ENCODE results near the gene ELOVL1. TPM values are rescaled to one million over a fixed set of nuclear protein-coding genes. Genes with fewer than 3 reads are reported as not detected.
A peak's percentile ranks its signal among the peaks of the same experiment; 100 is the strongest.

The ELOVL1 gene
- total and polyA plus RNA-seq, 10 of the 15 experiments (the other 5 are each of a cell fraction or from before 2014, with no cell fraction given): 58.5 to 139 (median 89.8) TPM

GRCh38 chr1:43358746-43359693 lies 8.8 kb downstream of the ELOVL1 start, which contains the start of gene CDC20 (continued):
- TF ChIP-seq NR2C1 (IDR thresholded peaks at IDR 0.05): no peak
- no peak for TF ChIP-seq IKZF2 (IDR thresholded peaks at IDR 0.05)
- TF ChIP-seq IKZF1 (conservative IDR thresholded peaks at IDR 0.05): no peak
- no peak for TF ChIP-seq SIX5 (IDR thresholded peaks at IDR 0.05; ENCODE audit: low read depth, low read length, severe bottlenecking)
- TF ChIP-seq BCLAF1 (IDR thresholded peaks at IDR 0.05): no peak
- TF ChIP-seq FOXK2 (IDR thresholded peaks at IDR 0.05): no peak
- TF ChIP-seq ELK1 (IDR thresholded peaks at IDR 0.05; ENCODE audit: low read depth, low read length): no peak
- no peak for TF ChIP-seq CEBPB (IDR thresholded peaks at IDR 0.05; ENCODE audit: borderline replicate concordance in 1 of 2, low read depth in 2 of 2, low read length in 2 of 2)
- no peak for TF ChIP-seq JUND (IDR thresholded peaks at IDR 0.05; ENCODE audit: low read depth, low read length)
- no peak for TF ChIP-seq HDAC6 (IDR thresholded peaks at IDR 0.05; ENCODE audit: unreplicated experiment)
- no peak for TF ChIP-seq SMARCA5 (IDR thresholded peaks at IDR 0.05)
- peak; percentile 58; the same call in 1 of the 2 replicates for TF ChIP-seq POLR2AphosphoS5 (IDR thresholded peaks at IDR 0.05; ENCODE audit: low read length)
- TF ChIP-seq SREBF1 (IDR thresholded peaks at IDR 0.05; ENCODE audit: low read length): no peak
- TF ChIP-seq TCF12 (IDR thresholded peaks at IDR 0.05; ENCODE audit: low read depth, low read length): no peak
- TF ChIP-seq USF1 (IDR thresholded peaks at IDR 0.05; ENCODE audit: borderline replicate concordance, extremely low read length, insufficient read depth, low read depth, low read length): no peak
- TF ChIP-seq BHLHE40 (IDR thresholded peaks at IDR 0.05; ENCODE audit: borderline replicate concordance in 1 of 2, low read depth in 2 of 2, low read length in 1 of 2): no peak
- TF ChIP-seq BMI1 (IDR thresholded peaks at IDR 0.05; ENCODE audit: borderline replicate concordance): no peak
- peak; percentile 84; the same call in 1 of the 2 replicates for TF ChIP-seq IRF3 (IDR thresholded peaks at IDR 0.05)
- no peak for TF ChIP-seq KDM1A (IDR thresholded peaks at IDR 0.05; ENCODE audit: borderline replicate concordance)
- TF ChIP-seq EGR1 (IDR thresholded peaks at IDR 0.05; ENCODE audit: borderline replicate concordance in 1 of 2, low read depth in 2 of 2, low read length in 2 of 2): no peak
- no peak for TF ChIP-seq RBBP5 (conservative IDR thresholded peaks at IDR 0.05)
- TF ChIP-seq ZNF24 (IDR thresholded peaks at IDR 0.05): no peak
- TF ChIP-seq TCF7 (IDR thresholded peaks at IDR 0.05; ENCODE audit: borderline replicate concordance): no peak
